Panc1 (cell line): ENCODE measurements around the gene PDLIM3. TPM values are rescaled to one million over a fixed set of nuclear protein-coding genes. Genes with fewer than 3 reads are reported as not detected.

Source experiments
- ATAC-seq: fragments of 200-7000 bp; cut with Tn5 transposase; 2 replicates; pipeline ENCODE4 v1.9.1; 2020; ENCODE audit warnings: mild to moderate bottlenecking, moderate library complexity
- BruUV-seq: library from RNA; stranded (reverse); fragments of 400-500 nt; replicated peaks from 2 replicates; lab custom pipeline; 2021; lab: Mats Ljungman, UMichigan
- CTCF ChIA-PET: fragments of 300-600 bp; sonication (Branson Sonifier 250); formaldehyde crosslinking; loops from one replicate; lab custom pipeline; 2022; ENCODE audit warnings: antibody characterized with exemption; lab: Charles Lee
- POLR2A ChIA-PET: fragments of 300-600 bp; sonication (Branson Sonifier 250); formaldehyde crosslinking; loops from one replicate; lab custom pipeline; 2022; ENCODE audit warnings: antibody characterized with exemption; lab: Charles Lee
- DNase-seq: peaks from one replicate; pipeline ENCODE4 v3.0.0-alpha.2; 2010; ENCODE audit warnings: low read depth, low spot score
- H3K27ac ChIP-seq: 2 replicates; pipeline ENCODE4 v1.5.1; 2011; ENCODE audit warnings: mild to moderate bottlenecking, low read length, inconsistent platforms
- H3K27me3 ChIP-seq: fragments of 200-500 bp; sonication (Bioruptor generic); 2 replicates; pipeline ENCODE4 v1.6.0; 2014; ENCODE audit warnings: low read length, inconsistent platforms; ENCODE audit not compliant: control insufficient read depth, insufficient read depth
- H3K36me3 ChIP-seq: fragments of 200-500 bp; sonication (Bioruptor generic); 2 replicates; pipeline ENCODE4 v1.5.1; 2014; ENCODE audit warnings: inconsistent platforms, mild to moderate bottlenecking, low read length, moderate library complexity; ENCODE audit not compliant: control insufficient read depth, insufficient read depth
- H3K4me1 ChIP-seq: 2 replicates; pipeline ENCODE4 v1.5.1; 2011; ENCODE audit warnings: inconsistent platforms, mild to moderate bottlenecking, low read length, moderate library complexity; ENCODE audit not compliant: control insufficient read depth, insufficient read depth
- H3K4me3 ChIP-seq, 2 experiments: 2 replicates each; pipeline ENCODE4 v1.5.1; 2011 to 2012; ENCODE audit warnings: low read depth in 2 of 2, low read length in 2 of 2, mild to moderate bottlenecking in 2 of 2, inconsistent platforms in 1 of 2, moderate library complexity in 1 of 2
- H3K9me3 ChIP-seq: fragments of 200-500 bp; sonication (Bioruptor generic); 2 replicates; pipeline ENCODE4 v1.5.1; 2014; ENCODE audit warnings: low read depth, mild to moderate bottlenecking, inconsistent platforms, low read length, moderate library complexity; ENCODE audit not compliant: control insufficient read depth, insufficient read depth
- CTCF ChIP-seq: fragments of 450-650 bp; IDR thresholded peaks from 2 replicates; pipeline ENCODE4 v1.5.1; 2017; ENCODE audit warnings: mild to moderate bottlenecking
- POLR2AphosphoS5 ChIP-seq: IDR thresholded peaks from 2 replicates; pipeline ENCODE4 v1.6.1; 2012; ENCODE audit warnings: mild to moderate bottlenecking, low read depth, low read length, moderate library complexity
- REST ChIP-seq, 2 experiments: IDR thresholded peaks; 2 replicates each; pipeline ENCODE4 v1.6.1; 2011 to 2012; ENCODE audit warnings: low read depth in 2 of 2, control low read depth in 1 of 2, low read length in 1 of 2, mild to moderate bottlenecking in 1 of 2, moderate library complexity in 1 of 2; ENCODE audit not compliant: insufficient read depth in 1 of 2
- SIN3A ChIP-seq: IDR thresholded peaks from 2 replicates; pipeline ENCODE4 v1.6.1; 2012; ENCODE audit warnings: low read depth, mild to moderate bottlenecking, low read length, moderate library complexity, borderline replicate concordance; ENCODE audit not compliant: insufficient read depth
- TCF7L2 ChIP-seq: IDR thresholded peaks from 2 replicates; pipeline ENCODE4 v1.6.1; 2011; ENCODE audit warnings: mild to moderate bottlenecking, low read depth, low read length, inconsistent platforms
- in situ Hi-C: cut with HindIII; loops from 2 replicates; pipeline ENCODE4 v1.10.0; 2016; ENCODE audit warnings: low sequenced_read_pairs, low pct_unique_long_range_greater_than_20kb
- intact Hi-C: fragments of 100-400 bp; cut with micrococcal nuclease; formaldehyde crosslinking; loops from one replicate; pipeline ENCODE4 v1.10.0; 2022; ENCODE audit not compliant: unreplicated experiment
- total RNA-seq: library from RNA; stranded (reverse); gene quantifications from one replicate; pipeline ENCODE4 v1.2.1, GENCODE V29; 2021; ENCODE audit not compliant: unreplicated experiment

The PDLIM3 gene
- total RNA-seq, 1 experiment from 2014 or later: 0.10 TPM

- no peak for TF ChIP-seq REST (IDR thresholded peaks at IDR 0.05; ENCODE audit: insufficient read depth in 1 of 2, low read depth in 2 of 2, low read length in 1 of 2)
- ChIA-PET POLR2A (no interaction called here), CTCF (no interaction called here)
- H3K27ac ChIP-seq: no peak overlapping the region
- no peaks in the 10 kb centered on the region for H3K4me1 ChIP-seq
- DNase-seq (no peak), ATAC-seq (no peak)
- peaks cover 4% of the 10 kb centered on the region; the same call in 1 of the 2 replicates for H3K27me3 ChIP-seq
- no peak overlapping the region for H3K4me3 ChIP-seq
- intact Hi-C loops: no loop called here
- no TSS peak for BruUV-seq
- in situ Hi-C loops: no loop called here
- H3K36me3 ChIP-seq: no peaks in the 10 kb centered on the region
- H3K9me3 ChIP-seq: 0 out of 2 replicates have a peak, but pooled peaks cover 2% of the 10 kb centered on the region
Observed at GRCh38 chr4:185524888-185525863, 10.1 kb downstream of the PDLIM3 start.

- Histone ChIP-seq H3K36me3 (no peaks in the 10 kb centered on the region), H3K4me1 (no peaks in the 10 kb centered on the region), H3K27me3 (no peaks in the 10 kb centered on the region), H3K9me3 (0 out of 2 replicates have a peak, but pooled peaks cover 2% of the 10 kb centered on the region), H3K4me3 (no peak overlapping the region), H3K27ac (no peak overlapping the region)
- no peak for ATAC-seq
- intact Hi-C loops: no loop called here
- in situ Hi-C loops: no loop called here
- POLR2A ChIA-PET: interaction anchor here (0.6 kb wide), 1 partner anchor 71 kb away, joined by 3 read pairs; no protein-coding TSS in a partner anchor
- no peak for DNase-seq
- no TSS peak for BruUV-seq
- no peak for TF ChIP-seq TCF7L2
- no peak for TF ChIP-seq REST (IDR thresholded peaks at IDR 0.05; ENCODE audit: insufficient read depth in 1 of 2, low read depth in 2 of 2, low read length in 1 of 2)
- no peak for TF ChIP-seq CTCF
- no peak for TF ChIP-seq POLR2AphosphoS5
- TF ChIP-seq SIN3A: no peak
- CTCF ChIA-PET: no interaction called here
Observed at GRCh38 chr4:185523862-185524261, 11.4 kb downstream of the PDLIM3 start.
